GM19193 (cell line): Measurements from ENCODE around the gene ELP5.

Experiments used
- POLR2A ChIP-seq: IDR thresholded peaks from 4 replicates; pipeline ENCODE4 v1.6.1; 2011; ENCODE audit not compliant: insufficient read depth, insufficient read length; ENCODE audit errors: extremely low read depth

ELP5 gene

GRCh38 chr17:7279448-7279847 lies 27.4 kb downstream of the ELP5 start:
- no peak for TF ChIP-seq POLR2A

GRCh38 chr17:7280519-7281073 lies 28.6 kb downstream of the ELP5 start:
- TF ChIP-seq POLR2A: peak; percentile 7

- peak; percentile 8 for TF ChIP-seq POLR2A
Measured at GRCh38 chr17:7281074-7281952, 29.3 kb downstream of the ELP5 start, which contains the start of gene SLC2A4. Gene SLC2A4, plus strand, starts transcription at chr17:7281718. Its CDS starts 217 bp downstream, at chr17:7281935.

GRCh38 chr17:7281953-7282751 lies 30.1 kb downstream of the ELP5 start:
- TF ChIP-seq POLR2A: no peak

GRCh38 chr17:7282752-7283321 lies 30.8 kb downstream of the ELP5 start:
- no peak for TF ChIP-seq POLR2A

GRCh38 chr17:7283471-7284216 lies 31.6 kb downstream of the ELP5 start:
- no peak for TF ChIP-seq POLR2A

GRCh38 chr17:7284911-7285310 lies 32.9 kb downstream of the ELP5 start:
- TF ChIP-seq POLR2A: no peak

- no peak for TF ChIP-seq POLR2A
Measured at GRCh38 chr17:7285679-7286078, 33.7 kb downstream of the ELP5 start.

- no peak for TF ChIP-seq POLR2A
Measured at GRCh38 chr17:7289256-7290032, 37.4 kb downstream of the ELP5 start.

GRCh38 chr17:7290166-7290565 lies 38.2 kb downstream of the ELP5 start:
- TF ChIP-seq POLR2A: no peak

- TF ChIP-seq POLR2A: no peak
Measured at GRCh38 chr17:7290685-7291084, 38.7 kb downstream of the ELP5 start.

GRCh38 chr17:7292194-7292593 lies 40.2 kb downstream of the ELP5 start:
- no peak for TF ChIP-seq POLR2A

GRCh38 chr17:7292729-7293128 lies 40.7 kb downstream of the ELP5 start:
- no peak for TF ChIP-seq POLR2A

GRCh38 chr17:7293159-7293558 lies 41.1 kb downstream of the ELP5 start:
- no peak for TF ChIP-seq POLR2A
